ENCODE data around the gene BBS12.

- TF ChIP-seq POLR2A (IDR thresholded peaks at IDR 0.05) (no peak), CTCF (IDR thresholded peaks at IDR 0.05) (no peak), POLR2AphosphoS5 (IDR thresholded peaks at IDR 0.05; ENCODE audit: insufficient read depth in 1 of 2, low read depth in 1 of 2) (no peak)
Observed at GRCh38 chr4:122703868-122704267, 28.6 kb upstream of the BBS12 start.

Data from vagina (tissue), 2 donors.